ENCODE data around the gene NVL.

GRCh38 chr1:224300346-224300745 is 29.6 kb downstream of the NVL start:
- TF ChIP-seq ZNF658 (tag by site-specific recombination; IDR thresholded peaks at IDR 0.05) (no peak), ZBTB20 (tag by site-specific recombination; IDR thresholded peaks at IDR 0.05) (no peak), GFI1B (tag by site-specific recombination; IDR thresholded peaks at IDR 0.05) (no peak), ZNF830 (tag by site-specific recombination; IDR thresholded peaks at IDR 0.05; ENCODE audit: low read depth) (no peak), ZNF664 (tag by site-specific recombination; IDR thresholded peaks at IDR 0.05) (no peak), YY1 (tag by site-specific recombination; IDR thresholded peaks at IDR 0.05) (no peak), CTCF (tag by site-specific recombination; IDR thresholded peaks at IDR 0.05) (no peak), PRDM10 (tag by site-specific recombination; IDR thresholded peaks at IDR 0.05) (no peak), ZNF561 (tag by site-specific recombination; IDR thresholded peaks at IDR 0.05; ENCODE audit: borderline replicate concordance) (no peak)
- TF ChIP-seq, protein P1, sequence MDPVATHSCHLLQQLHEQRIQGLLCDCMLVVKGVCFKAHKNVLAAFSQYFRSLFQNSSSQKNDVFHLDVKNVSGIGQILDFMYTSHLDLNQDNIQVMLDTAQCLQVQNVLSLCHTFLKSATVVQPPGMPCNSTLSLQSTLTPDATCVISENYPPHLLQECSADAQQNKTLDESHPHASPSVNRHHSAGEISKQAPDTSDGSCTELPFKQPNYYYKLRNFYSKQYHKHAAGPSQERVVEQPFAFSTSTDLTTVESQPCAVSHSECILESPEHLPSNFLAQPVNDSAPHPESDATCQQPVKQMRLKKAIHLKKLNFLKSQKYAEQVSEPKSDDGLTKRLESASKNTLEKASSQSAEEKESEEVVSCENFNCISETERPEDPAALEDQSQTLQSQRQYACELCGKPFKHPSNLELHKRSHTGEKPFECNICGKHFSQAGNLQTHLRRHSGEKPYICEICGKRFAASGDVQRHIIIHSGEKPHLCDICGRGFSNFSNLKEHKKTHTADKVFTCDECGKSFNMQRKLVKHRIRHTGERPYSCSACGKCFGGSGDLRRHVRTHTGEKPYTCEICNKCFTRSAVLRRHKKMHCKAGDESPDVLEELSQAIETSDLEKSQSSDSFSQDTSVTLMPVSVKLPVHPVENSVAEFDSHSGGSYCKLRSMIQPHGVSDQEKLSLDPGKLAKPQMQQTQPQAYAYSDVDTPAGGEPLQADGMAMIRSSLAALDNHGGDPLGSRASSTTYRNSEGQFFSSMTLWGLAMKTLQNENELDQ (tag by site-specific recombination; IDR thresholded peaks at IDR 0.05; ENCODE audit: low read depth): no peak

All from HEK293 (cell line).